Measurements from ENCODE around the gene NDUFAF7. TPM values are rescaled to one million over a fixed set of nuclear protein-coding genes. Genes with fewer than 3 reads are reported as not detected.

The NDUFAF7 gene
- total RNA-seq, 2 donors from 2014 or later, result 12.1 to 13.8 TPM

DNA sequence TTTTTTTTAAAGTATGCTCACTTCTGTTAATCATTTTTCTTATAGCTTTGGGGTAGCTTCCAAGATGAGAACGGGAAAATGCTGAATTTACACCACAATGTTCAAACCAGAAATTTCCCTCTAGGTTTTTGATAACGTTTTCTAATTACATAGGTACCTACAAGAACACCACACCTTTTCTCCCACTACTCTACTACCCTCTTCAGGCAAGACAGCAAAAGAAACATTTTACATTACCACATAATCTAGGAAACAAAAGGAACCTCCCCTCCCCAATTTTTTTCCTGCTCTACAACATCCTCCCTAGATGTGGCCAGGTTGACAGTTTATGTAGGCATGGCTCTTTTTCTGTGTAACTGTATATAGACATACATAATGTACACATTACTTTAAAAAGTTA lies 32.4 kb downstream of the NDUFAF7 start:
- Histone ChIP-seq H3K27ac (no peak overlapping the region), H3K27me3 (no peaks in the 10 kb centered on the region), H3K9ac (ENCODE audit: low read depth in 2 of 2, low read length in 2 of 2) (no peak overlapping the region), H3K36me3 (peaks cover 4% of the 10 kb centered on the region), H3K4me1 (no peaks in the 10 kb centered on the region), H3K4me3 (no peak overlapping the region), H3K9me3 (no peaks in the 10 kb centered on the region)
- DNase-seq, result no peak
- TF ChIP-seq, protein P1, sequence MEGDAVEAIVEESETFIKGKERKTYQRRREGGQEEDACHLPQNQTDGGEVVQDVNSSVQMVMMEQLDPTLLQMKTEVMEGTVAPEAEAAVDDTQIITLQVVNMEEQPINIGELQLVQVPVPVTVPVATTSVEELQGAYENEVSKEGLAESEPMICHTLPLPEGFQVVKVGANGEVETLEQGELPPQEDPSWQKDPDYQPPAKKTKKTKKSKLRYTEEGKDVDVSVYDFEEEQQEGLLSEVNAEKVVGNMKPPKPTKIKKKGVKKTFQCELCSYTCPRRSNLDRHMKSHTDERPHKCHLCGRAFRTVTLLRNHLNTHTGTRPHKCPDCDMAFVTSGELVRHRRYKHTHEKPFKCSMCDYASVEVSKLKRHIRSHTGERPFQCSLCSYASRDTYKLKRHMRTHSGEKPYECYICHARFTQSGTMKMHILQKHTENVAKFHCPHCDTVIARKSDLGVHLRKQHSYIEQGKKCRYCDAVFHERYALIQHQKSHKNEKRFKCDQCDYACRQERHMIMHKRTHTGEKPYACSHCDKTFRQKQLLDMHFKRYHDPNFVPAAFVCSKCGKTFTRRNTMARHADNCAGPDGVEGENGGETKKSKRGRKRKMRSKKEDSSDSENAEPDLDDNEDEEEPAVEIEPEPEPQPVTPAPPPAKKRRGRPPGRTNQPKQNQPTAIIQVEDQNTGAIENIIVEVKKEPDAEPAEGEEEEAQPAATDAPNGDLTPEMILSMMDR (IDR thresholded peaks at IDR 0.05), result no peak
- intact Hi-C loops (cut with DNase I), result no loop called here

DNA sequence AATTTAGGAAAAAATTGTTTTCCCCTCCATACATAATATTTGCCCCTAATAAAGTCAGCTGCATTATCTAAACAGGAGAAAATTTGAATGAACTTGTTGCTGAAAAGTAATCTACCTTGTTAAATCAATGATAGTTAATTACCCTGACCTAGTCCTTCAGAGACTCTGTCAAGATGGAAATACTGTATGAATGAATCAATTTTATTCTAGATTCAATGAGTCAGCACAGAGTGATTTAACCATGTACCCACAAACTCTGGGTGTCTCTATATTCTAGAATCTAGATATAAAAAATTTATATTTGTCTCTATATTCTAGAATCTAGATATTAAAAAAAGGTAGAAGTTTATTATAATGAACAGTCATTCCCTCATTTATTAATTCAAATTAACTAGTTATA lies 36.2 kb downstream of the NDUFAF7 start:
- no peaks in the 10 kb centered on the region for H3K9me3 ChIP-seq
- no peak overlapping the region for H3K9ac ChIP-seq (ENCODE audit: low read depth in 2 of 2, low read length in 2 of 2)
- no peaks in the 10 kb centered on the region for H3K27me3 ChIP-seq
- H3K36me3 ChIP-seq, result peaks cover 6% of the 10 kb centered on the region
- intact Hi-C loops (cut with DNase I), result no loop called here
- H3K27ac ChIP-seq, result no peak overlapping the region
- no peak overlapping the region for H3K4me3 ChIP-seq
- no peaks in the 10 kb centered on the region for H3K4me1 ChIP-seq
- TF ChIP-seq, protein P1 (IDR thresholded peaks at IDR 0.05), result no peak
- no peak for DNase-seq

DNA sequence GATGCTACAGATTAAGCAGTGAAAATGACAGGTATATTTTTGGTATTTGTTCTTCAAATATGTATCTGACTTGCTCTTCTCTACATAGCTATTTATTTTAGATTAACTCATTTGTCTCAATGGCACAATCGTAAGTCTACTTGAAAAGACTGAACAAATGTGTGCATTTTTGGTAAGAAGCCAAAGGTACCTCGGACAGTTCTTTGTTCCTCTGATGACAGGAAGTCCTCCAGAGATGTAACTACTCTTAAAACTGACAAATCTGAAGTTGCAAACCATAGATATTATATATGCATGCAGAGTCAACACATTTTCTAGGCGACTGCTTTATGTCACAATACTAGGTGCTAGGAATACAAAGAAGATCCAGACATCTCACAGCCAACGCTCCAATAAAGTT lies 36.7 kb downstream of the NDUFAF7 start:
- no peak overlapping the region for H3K27ac ChIP-seq
- intact Hi-C loops (cut with DNase I), result no loop called here
- H3K4me3 ChIP-seq, result no peak overlapping the region
- TF ChIP-seq, protein P1 (IDR thresholded peaks at IDR 0.05), result no peak
- no peaks in the 10 kb centered on the region for H3K9me3 ChIP-seq
- no peak overlapping the region for H3K9ac ChIP-seq (ENCODE audit: low read depth in 2 of 2, low read length in 2 of 2)
- no peaks in the 10 kb centered on the region for H3K27me3 ChIP-seq
- peaks cover 6% of the 10 kb centered on the region for H3K36me3 ChIP-seq
- no peaks in the 10 kb centered on the region for H3K4me1 ChIP-seq
- DNase-seq, result no peak

DNA sequence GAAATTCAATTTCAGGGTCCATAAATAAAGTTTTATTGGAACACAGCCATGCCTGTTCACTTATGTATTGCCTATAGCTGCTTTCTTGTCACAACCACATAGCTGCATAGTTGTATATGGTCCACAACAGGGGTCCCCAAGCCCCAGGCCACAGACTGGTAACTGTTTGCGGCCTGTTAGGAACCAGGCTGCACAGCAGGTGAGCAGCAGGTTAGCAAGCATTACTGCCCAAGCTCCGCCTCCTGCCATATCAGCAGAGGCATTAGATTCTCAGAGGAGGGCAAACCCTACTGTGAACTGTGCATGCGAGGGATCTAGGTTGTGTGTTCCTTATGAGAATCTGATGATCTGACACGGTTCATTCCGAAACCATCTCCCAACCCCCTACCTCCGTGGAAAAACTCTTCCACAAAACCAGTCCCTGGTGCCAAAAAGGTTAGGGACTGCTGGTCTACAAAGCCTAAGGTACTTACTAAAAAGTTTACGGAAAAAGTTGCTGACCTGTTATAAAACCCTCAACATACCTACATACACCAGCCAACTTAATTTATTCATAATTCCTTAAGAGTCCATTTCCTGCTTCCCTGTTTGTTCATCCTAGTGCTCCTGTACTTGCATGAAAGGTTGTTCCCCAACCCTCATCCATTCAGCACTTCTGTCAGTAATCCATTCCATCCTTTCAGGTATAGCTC lies 40.1 kb downstream of the NDUFAF7 start:
- H3K4me3 ChIP-seq, result no peak overlapping the region
- H3K27ac ChIP-seq, result no peak overlapping the region
- H3K4me1 ChIP-seq, result no peaks in the 10 kb centered on the region
- no peaks in the 10 kb centered on the region for H3K27me3 ChIP-seq
- peaks cover 6% of the 10 kb centered on the region for H3K36me3 ChIP-seq
- no peak overlapping the region for H3K9ac ChIP-seq (ENCODE audit: low read depth in 2 of 2, low read length in 2 of 2)
- intact Hi-C loops (cut with DNase I), result no loop called here
- H3K9me3 ChIP-seq, result no peaks in the 10 kb centered on the region
- TF ChIP-seq, protein P1 (IDR thresholded peaks at IDR 0.05), result no peak
- DNase-seq, result no peak

DNA sequence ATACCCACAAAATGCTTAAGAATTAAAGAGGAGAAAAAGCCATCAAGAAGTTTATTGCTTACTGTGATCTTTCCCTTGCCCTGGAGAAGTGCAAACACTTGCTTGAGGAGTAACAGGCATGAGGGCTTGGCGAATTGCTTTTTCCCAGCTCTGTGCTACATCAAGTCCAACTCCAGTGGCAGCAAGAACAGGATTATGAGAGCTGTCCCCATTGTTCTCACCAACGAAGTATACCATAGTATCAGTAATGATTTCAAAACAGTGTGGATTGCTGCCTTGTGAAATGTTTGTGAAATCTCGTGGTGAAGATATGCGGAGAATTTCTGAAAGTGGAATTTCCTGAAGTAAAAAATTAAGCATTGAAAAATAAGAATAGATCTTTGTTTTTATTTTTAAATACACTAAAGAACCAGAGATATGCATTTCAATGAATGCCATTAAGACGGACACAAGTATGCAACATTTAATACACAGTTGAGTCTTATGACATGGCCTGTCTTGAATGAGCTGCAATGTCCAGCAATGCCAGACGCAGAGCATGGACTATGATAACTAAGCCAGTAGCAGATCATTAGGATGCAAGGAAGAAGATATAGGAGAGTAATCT lies 43.0 kb downstream of the NDUFAF7 start:
- intact Hi-C loops (cut with DNase I), result no loop called here
- H3K27ac ChIP-seq, result no peak overlapping the region
- DNase-seq, result no peak
- no peaks in the 10 kb centered on the region for H3K36me3 ChIP-seq
- no peaks in the 10 kb centered on the region for H3K27me3 ChIP-seq
- no peak overlapping the region for H3K9ac ChIP-seq (ENCODE audit: low read depth in 2 of 2, low read length in 2 of 2)
- H3K4me1 ChIP-seq, result no peaks in the 10 kb centered on the region
- H3K9me3 ChIP-seq, result no peaks in the 10 kb centered on the region
- TF ChIP-seq, protein P1 (IDR thresholded peaks at IDR 0.05), result no peak
- H3K4me3 ChIP-seq, result no peak overlapping the region
